KMS-11 (cell line): Measurements from ENCODE around the gene SPIN3.
"Not testable (repeated sequence)": the region's sequence is repeated elsewhere in the genome, so short reads cannot be mapped to it uniquely, and the experiment has no call there.

Experiments
- H2AFZ ChIP-seq: fragments of 200-600 bp; sonication (generic); 2 replicates; pipeline ENCODE4 v1.6.1; 2016; ENCODE audit warnings: antibody characterized with exemption, mixed run types, low read depth
- H3K27ac ChIP-seq: fragments of 200-600 bp; sonication (generic); 2 replicates; pipeline ENCODE4 v1.6.1; 2016; ENCODE audit warnings: mild to moderate bottlenecking, mixed run types
- H3K27me3 ChIP-seq: fragments of 200-600 bp; sonication (generic); 2 replicates; pipeline ENCODE4 v1.6.1; 2017; ENCODE audit warnings: mild to moderate bottlenecking, low read depth, mixed run types, moderate library complexity; ENCODE audit not compliant: insufficient read depth
- H3K36me3 ChIP-seq: fragments of 200-600 bp; sonication (generic); 2 replicates; pipeline ENCODE4 v1.6.1; 2017; ENCODE audit warnings: mild to moderate bottlenecking, mixed run types; ENCODE audit not compliant: insufficient read depth
- H3K4me1 ChIP-seq: fragments of 200-600 bp; sonication (generic); 2 replicates; pipeline ENCODE4 v1.6.1; 2016; ENCODE audit warnings: mild to moderate bottlenecking, low read depth, mixed run types; ENCODE audit not compliant: poor library complexity, severe bottlenecking
- H3K4me2 ChIP-seq: fragments of 200-600 bp; sonication (generic); 2 replicates; pipeline ENCODE4 v1.7.0; 2016; ENCODE audit warnings: mild to moderate bottlenecking, mixed run types
- H3K4me3 ChIP-seq: fragments of 200-600 bp; sonication (generic); IDR thresholded peaks from 2 replicates; pipeline ENCODE4 v1.6.1; 2017; ENCODE audit warnings: low read depth, low read length, mixed read lengths; ENCODE audit not compliant: insufficient read depth
- H3K79me2 ChIP-seq: fragments of 200-600 bp; sonication (generic); 2 replicates; pipeline ENCODE4 v1.6.1; 2016; ENCODE audit warnings: low read depth, mixed run types; ENCODE audit not compliant: insufficient read depth
- H3K9ac ChIP-seq: fragments of 200-600 bp; sonication (generic); 2 replicates; pipeline ENCODE4 v1.6.1; 2016; ENCODE audit warnings: mild to moderate bottlenecking, mixed run types
- H4K20me1 ChIP-seq: fragments of 200-600 bp; sonication (generic); 2 replicates; pipeline ENCODE4 v1.6.1; 2016; ENCODE audit warnings: mild to moderate bottlenecking, mixed run types; ENCODE audit not compliant: insufficient read depth
- TF ChIP-seq, protein P1 (sequence below): fragments of 200-600 bp; sonication (generic); conservative IDR thresholded peaks from 2 replicates; pipeline ENCODE4 v1.6.1; 2017; ENCODE audit warnings: low read depth, mild to moderate bottlenecking, antibody characterized with exemption, low read length, moderate library complexity, mixed read lengths

SPIN3 gene

DNA sequence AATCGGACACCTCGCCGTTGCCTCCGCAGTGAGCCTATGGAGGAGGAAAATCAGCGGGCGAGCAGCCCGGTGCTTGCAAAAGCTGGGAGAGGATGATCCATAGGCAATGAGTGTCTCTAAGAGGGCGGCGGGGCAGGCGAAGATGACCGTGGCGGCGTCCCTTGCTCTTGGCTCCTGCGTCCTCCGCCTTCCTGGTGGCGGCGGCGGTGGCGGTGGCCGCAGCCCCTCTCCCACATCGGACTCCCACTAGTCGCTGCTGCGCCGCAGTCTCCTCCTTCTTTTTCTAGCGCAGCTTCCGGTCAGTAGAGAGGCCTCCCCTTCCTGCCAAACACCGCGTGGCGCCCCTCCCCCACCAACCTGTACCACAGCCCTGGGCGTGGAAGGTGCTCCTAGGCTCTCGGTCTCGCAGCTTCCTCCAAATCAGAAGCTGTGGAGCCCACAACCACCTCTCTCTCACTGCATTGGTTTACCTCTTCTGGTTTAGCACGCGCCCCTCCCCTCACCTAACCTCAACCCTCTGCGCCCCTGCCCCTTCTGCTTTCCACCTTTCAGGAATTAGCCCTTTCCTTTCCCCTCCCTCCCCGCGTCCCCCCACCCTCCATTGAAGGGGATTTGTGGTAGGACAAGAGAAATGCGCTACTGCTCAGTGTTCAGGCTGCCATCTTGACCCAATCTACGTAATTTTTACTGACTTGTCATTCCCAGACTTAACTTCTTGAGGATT lies at the start of gene SPIN3:
Gene SPIN3 (minus strand): TSS at position 271 of the 724 bp plus-strand sequence. CDS start 594 bp downstream, outside the sequence.
- no peak within 1 kb of the TSS for H3K4me3 ChIP-seq
- H4K20me1 ChIP-seq = no peaks in the 10 kb centered on the region
- no peak within 1 kb of the TSS for H3K9ac ChIP-seq
- H3K36me3 ChIP-seq = no peaks in the 10 kb centered on the region
- no peak within 1 kb of the TSS for H3K4me2 ChIP-seq
- TF ChIP-seq, protein P1, sequence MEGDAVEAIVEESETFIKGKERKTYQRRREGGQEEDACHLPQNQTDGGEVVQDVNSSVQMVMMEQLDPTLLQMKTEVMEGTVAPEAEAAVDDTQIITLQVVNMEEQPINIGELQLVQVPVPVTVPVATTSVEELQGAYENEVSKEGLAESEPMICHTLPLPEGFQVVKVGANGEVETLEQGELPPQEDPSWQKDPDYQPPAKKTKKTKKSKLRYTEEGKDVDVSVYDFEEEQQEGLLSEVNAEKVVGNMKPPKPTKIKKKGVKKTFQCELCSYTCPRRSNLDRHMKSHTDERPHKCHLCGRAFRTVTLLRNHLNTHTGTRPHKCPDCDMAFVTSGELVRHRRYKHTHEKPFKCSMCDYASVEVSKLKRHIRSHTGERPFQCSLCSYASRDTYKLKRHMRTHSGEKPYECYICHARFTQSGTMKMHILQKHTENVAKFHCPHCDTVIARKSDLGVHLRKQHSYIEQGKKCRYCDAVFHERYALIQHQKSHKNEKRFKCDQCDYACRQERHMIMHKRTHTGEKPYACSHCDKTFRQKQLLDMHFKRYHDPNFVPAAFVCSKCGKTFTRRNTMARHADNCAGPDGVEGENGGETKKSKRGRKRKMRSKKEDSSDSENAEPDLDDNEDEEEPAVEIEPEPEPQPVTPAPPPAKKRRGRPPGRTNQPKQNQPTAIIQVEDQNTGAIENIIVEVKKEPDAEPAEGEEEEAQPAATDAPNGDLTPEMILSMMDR = no peak
- H2AFZ ChIP-seq = no peak within 1 kb of the TSS
- H3K27ac ChIP-seq = no peak within 1 kb of the TSS
- H3K27me3 ChIP-seq = no peaks in the 10 kb centered on the region
- H3K4me1 ChIP-seq = no peaks in the 10 kb centered on the region
- H3K79me2 ChIP-seq = no peaks in the 10 kb centered on the region

DNA sequence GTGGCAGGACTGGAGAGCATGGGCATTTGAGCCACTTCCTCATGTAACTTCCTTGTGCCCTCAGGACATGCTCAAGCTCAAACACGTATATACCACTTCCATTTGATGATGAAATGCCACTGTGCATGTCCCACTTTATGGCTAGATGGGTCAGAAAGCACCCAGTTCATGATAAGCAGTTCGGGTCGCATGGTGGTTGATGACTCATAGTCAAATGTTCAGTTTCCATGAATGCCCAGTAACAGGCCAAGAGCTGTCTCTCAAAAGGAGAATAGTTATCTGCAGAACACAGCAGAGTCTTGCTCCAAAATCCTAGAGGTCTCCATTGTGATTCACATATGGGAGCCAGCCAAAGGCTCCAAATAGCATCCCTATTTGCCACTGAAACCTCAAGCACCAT lies 48.9 kb upstream of the SPIN3 start:
- Histone ChIP-seq H3K4me3 (no peak overlapping the region), H3K27me3 (no peaks in the 10 kb centered on the region), H3K9ac (no peak overlapping the region), H3K36me3 (no peaks in the 10 kb centered on the region), H3K4me2 (no peak overlapping the region), H4K20me1 (no peaks in the 10 kb centered on the region), H3K27ac (no peak overlapping the region), H2AFZ (no peak overlapping the region), H3K79me2 (no peaks in the 10 kb centered on the region), H3K4me1 (no peaks in the 10 kb centered on the region)
- TF ChIP-seq, protein P1 = no peak

DNA sequence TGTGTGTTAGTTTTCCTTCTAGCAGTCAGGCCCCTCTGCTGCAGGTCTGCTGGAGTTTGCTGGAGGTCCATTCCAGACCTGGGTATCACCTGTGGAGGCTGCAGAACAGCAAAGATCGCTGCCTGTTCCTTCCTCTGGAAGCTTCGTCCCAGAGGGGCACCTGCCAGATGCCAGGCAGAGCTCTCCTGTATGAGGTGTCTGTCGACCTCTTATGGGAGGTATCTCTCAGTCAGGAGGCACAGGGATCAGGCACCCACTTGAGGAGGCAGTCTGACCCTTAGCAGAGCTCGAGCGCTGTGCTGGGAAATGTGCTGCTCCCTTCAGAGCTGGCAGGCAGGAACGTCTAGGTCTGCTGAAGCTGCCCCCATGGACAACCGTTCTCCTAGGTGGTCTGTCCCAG lies 41.9 kb upstream of the SPIN3 start:
- not testable (repeated sequence) for H3K36me3 ChIP-seq, H3K9ac ChIP-seq, H4K20me1 ChIP-seq, H3K27me3 ChIP-seq, H2AFZ ChIP-seq, H3K4me2 ChIP-seq, H3K27ac ChIP-seq, H3K4me1 ChIP-seq, H3K4me3 ChIP-seq, H3K79me2 ChIP-seq

DNA sequence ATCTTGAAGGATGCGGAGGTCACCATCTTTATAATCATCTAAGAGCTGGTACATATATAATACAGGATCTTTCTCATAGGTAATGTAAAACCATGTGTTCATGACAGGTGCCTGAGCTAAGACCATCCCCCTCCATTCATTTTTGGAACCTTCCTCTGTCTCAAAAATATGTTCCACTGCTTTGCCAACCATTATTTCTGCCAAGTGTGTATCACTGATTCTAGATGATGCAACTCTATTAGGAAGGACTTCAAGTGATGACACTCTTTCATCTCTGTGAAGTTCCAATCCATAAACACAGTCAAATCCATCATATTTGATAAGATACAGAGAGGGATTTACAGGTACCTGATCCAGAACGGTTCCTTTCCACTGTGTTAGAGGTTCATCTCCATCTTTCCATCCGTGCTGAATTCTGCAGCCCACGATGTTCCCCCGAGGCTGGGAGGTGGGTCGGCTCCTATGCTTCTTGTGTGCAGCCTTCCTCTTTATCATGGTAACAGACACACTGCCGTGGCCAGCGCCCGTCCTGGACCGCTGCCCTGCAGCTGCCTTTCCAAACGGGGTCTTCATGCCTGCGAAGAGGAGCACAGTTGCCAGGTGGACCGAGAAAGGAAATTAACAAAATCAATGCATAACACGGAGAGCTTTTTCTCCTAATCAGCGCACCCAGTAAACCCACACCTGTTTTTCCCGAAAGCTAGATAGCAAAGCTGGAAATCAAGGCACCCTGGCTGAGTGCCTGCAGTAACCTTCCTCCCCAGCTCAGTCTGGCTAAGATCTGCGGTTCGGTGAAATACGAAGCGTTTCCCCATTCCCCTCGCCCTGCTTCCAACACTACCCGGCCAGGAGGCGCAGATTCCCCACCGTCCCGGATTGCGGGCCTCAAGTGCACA lies 718 bp downstream of the SPIN3 start:
- H3K9ac ChIP-seq = no peak overlapping the region
- H2AFZ ChIP-seq = no peak overlapping the region
- no peaks in the 10 kb centered on the region for H3K4me1 ChIP-seq
- H3K4me2 ChIP-seq = no peak overlapping the region
- no peak overlapping the region for H3K27ac ChIP-seq
- H3K4me3 ChIP-seq = no peak overlapping the region
- TF ChIP-seq, protein P1 = no peak
- H3K36me3 ChIP-seq = no peaks in the 10 kb centered on the region
- no peaks in the 10 kb centered on the region for H4K20me1 ChIP-seq
- no peaks in the 10 kb centered on the region for H3K79me2 ChIP-seq
- H3K27me3 ChIP-seq = no peaks in the 10 kb centered on the region

DNA sequence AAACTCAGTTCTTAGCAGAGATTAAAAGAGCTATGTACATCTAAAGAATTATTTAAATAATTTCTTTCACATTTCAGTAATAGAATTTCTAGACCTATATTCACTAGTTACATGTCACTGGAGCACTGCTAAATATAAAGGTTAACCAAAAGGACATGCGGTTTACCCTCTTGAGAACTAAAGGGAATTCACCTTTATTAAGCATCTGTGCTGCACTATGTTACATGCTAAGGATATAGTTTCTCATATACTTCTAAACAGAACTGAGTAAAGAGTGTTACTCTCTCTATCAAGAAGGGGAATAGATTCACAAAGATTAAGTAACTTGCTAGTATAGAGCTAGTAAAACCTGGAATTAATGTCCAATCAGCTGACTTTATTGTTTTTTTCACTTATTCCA lies 7.6 kb downstream of the SPIN3 start:
- no peak overlapping the region for H3K9ac ChIP-seq
- TF ChIP-seq, protein P1 = no peak
- no peaks in the 10 kb centered on the region for H3K36me3 ChIP-seq
- no peak overlapping the region for H2AFZ ChIP-seq
- no peak overlapping the region for H3K4me3 ChIP-seq
- H3K4me1 ChIP-seq = no peaks in the 10 kb centered on the region
- H3K79me2 ChIP-seq = no peaks in the 10 kb centered on the region
- H3K27me3 ChIP-seq = no peaks in the 10 kb centered on the region
- no peaks in the 10 kb centered on the region for H4K20me1 ChIP-seq
- no peak overlapping the region for H3K4me2 ChIP-seq
- no peak overlapping the region for H3K27ac ChIP-seq
